ENCODE results near the gene CFAP70. TPM values are rescaled to one million over a fixed set of nuclear protein-coding genes. Genes with fewer than 3 reads are reported as not detected.
A peak's percentile ranks its signal among the peaks of the same experiment; 100 is the strongest.

The CFAP70 gene
- total RNA-seq, 1 experiment from 2014 or later = 0.24 TPM

- no peak overlapping the region for H2BK12ac ChIP-seq (ENCODE audit: insufficient read length, low read depth, low read length)
- no peak overlapping the region for H3K23ac ChIP-seq (ENCODE audit: insufficient read length, low read depth, low read length)
- no peak overlapping the region for H3K4ac ChIP-seq (ENCODE audit: low read depth, low read length)
- H3K18ac ChIP-seq (ENCODE audit: insufficient read length, low read depth, low read length) = no peak overlapping the region
- H3K27ac ChIP-seq (ENCODE audit: insufficient read length, low read depth, low read length) = no peak overlapping the region
- no CpG with 5 or more reads among the region's 4 CpGs for WGBS (ENCODE audit: extremely low coverage, insufficient read length, low lambda C conversion rate)
- H3K79me2 ChIP-seq (ENCODE audit: insufficient read depth, low read length) = no peaks in the 10 kb centered on the region; the same call in 1 of the 2 replicates
- Mint-ChIP-seq H3K27ac (0 out of 7 replicates have a peak overlapping the region, but pooled peaks of 1 of the 3 experiments have one; percentile 19), H3K9me3 (peaks cover 0 to 3% of the 10 kb centered on the region in 2 experiments; a peak in 1 of 5 replicates), H3K27me3 (ENCODE audit: low read depth) (no peaks in the 10 kb centered on the region), H3K4me3 (no peak overlapping the region), H3K36me3 (ENCODE audit: insufficient read depth in 1 of 3, low read depth in 3 of 3) (peaks cover 14 to 39% (median 33%) of the 10 kb centered on the region in 3 experiments; a peak in 6 of 7 replicates), H3K4me1 (no peaks in the 10 kb centered on the region)
- no peak overlapping the region for H4K8ac ChIP-seq (replicated peaks; ENCODE audit: insufficient read length, low read depth, low read length)
- DNase-seq = no peak
- no peak overlapping the region for H3T11ph ChIP-seq (ENCODE audit: low read length)
- H3K9me3 ChIP-seq (ENCODE audit: control insufficient read depth, low read depth, low read length) = no peaks in the 10 kb centered on the region
- H3K14ac ChIP-seq (ENCODE audit: insufficient read depth, low read length) = no peak overlapping the region
- H2BK5ac ChIP-seq (ENCODE audit: insufficient read length, low read length) = no peak overlapping the region
- H3K56ac ChIP-seq (ENCODE audit: insufficient read length, low read depth, low read length) = no peak overlapping the region
- H2BK120ac ChIP-seq (ENCODE audit: low read depth, low read length, poor library complexity, severe bottlenecking) = no peak overlapping the region
- no peak overlapping the region for H2AFZ ChIP-seq (ENCODE audit: low read length)
- no peaks in the 10 kb centered on the region for H3K4me1 ChIP-seq (ENCODE audit: insufficient read depth, low read length)
- H2AK5ac ChIP-seq (ENCODE audit: insufficient read length, low read length) = no peak overlapping the region
- no peak overlapping the region for H3K9ac ChIP-seq (ENCODE audit: extremely low read depth, insufficient read length, low read length)
- H3K27me3 ChIP-seq (ENCODE audit: insufficient read depth, low read length) = no peaks in the 10 kb centered on the region
- TF ChIP-seq, protein P1, sequence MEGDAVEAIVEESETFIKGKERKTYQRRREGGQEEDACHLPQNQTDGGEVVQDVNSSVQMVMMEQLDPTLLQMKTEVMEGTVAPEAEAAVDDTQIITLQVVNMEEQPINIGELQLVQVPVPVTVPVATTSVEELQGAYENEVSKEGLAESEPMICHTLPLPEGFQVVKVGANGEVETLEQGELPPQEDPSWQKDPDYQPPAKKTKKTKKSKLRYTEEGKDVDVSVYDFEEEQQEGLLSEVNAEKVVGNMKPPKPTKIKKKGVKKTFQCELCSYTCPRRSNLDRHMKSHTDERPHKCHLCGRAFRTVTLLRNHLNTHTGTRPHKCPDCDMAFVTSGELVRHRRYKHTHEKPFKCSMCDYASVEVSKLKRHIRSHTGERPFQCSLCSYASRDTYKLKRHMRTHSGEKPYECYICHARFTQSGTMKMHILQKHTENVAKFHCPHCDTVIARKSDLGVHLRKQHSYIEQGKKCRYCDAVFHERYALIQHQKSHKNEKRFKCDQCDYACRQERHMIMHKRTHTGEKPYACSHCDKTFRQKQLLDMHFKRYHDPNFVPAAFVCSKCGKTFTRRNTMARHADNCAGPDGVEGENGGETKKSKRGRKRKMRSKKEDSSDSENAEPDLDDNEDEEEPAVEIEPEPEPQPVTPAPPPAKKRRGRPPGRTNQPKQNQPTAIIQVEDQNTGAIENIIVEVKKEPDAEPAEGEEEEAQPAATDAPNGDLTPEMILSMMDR (conservative IDR thresholded peaks at IDR 0.05) = no peak
- H4K91ac ChIP-seq (ENCODE audit: insufficient read length, low read depth, low read length) = no peak overlapping the region
- H3K79me1 ChIP-seq (ENCODE audit: insufficient read depth, low read depth, low read length, poor library complexity, severe bottlenecking) = peaks cover 7% of the 10 kb centered on the region
- H2BK15ac ChIP-seq (ENCODE audit: low read depth, low read length) = no peak overlapping the region
- H3K4me2 ChIP-seq (ENCODE audit: insufficient read depth, insufficient read length, low read length) = no peak overlapping the region
- H2BK20ac ChIP-seq (ENCODE audit: low read depth, low read length, poor library complexity, severe bottlenecking) = no peak overlapping the region
- H4K5ac ChIP-seq (ENCODE audit: insufficient read length, low read depth, low read length) = no peak overlapping the region
- H3K23me2 ChIP-seq (ENCODE audit: insufficient read length, low read depth, low read length, poor library complexity, severe bottlenecking) = no peaks in the 10 kb centered on the region
- H4K20me1 ChIP-seq (ENCODE audit: control insufficient read depth, insufficient read depth, insufficient read length) = no peaks in the 10 kb centered on the region
Observed at GRCh38 chr10:73399063-73399462, 40.4 kb upstream of the CFAP70 start.

Data from H9 (cell line).